HG03039 (cell line): ENCODE measurements around the gene BACH2.
"Not testable (repeated sequence)": the region's sequence is repeated elsewhere in the genome, so short reads cannot be mapped to it uniquely, and the experiment has no call there.

ENCODE experiments used
- ATAC-seq: cut with Tn5 transposase; IDR thresholded peaks from one replicate; pipeline ENCODE4 v1.9.1; 2021; ENCODE audit warnings: mild to moderate bottlenecking, moderate library complexity; ENCODE audit not compliant: unreplicated experiment

BACH2 gene

GRCh38 chr6:90131614-90132423, 164.8 kb downstream of the BACH2 start:
- ATAC-seq: no peak

- no peak for ATAC-seq
Measured at GRCh38 chr6:90131125-90131524, 165.5 kb downstream of the BACH2 start.

- not testable (repeated sequence) for ATAC-seq
Measured at GRCh38 chr6:90128687-90129086, 168.0 kb downstream of the BACH2 start.

GRCh38 chr6:90127595-90127994, 169.0 kb downstream of the BACH2 start:
- ATAC-seq: no peak

GRCh38 chr6:90126839-90127238, 169.8 kb downstream of the BACH2 start:
- ATAC-seq: no peak

GRCh38 chr6:90126181-90126580, 170.5 kb downstream of the BACH2 start:
- no peak for ATAC-seq

- no peak for ATAC-seq
Measured at GRCh38 chr6:90124874-90125510, 171.7 kb downstream of the BACH2 start.

- no peak for ATAC-seq
Measured at GRCh38 chr6:90123831-90124230, 172.8 kb downstream of the BACH2 start.

GRCh38 chr6:90121982-90122381, 174.7 kb downstream of the BACH2 start:
- ATAC-seq: peak; percentile 82

- no peak for ATAC-seq
Measured at GRCh38 chr6:90120327-90120726, 176.3 kb downstream of the BACH2 start.

GRCh38 chr6:90119618-90120017, 177.0 kb downstream of the BACH2 start:
- no peak for ATAC-seq

GRCh38 chr6:90118581-90118980, 178.1 kb downstream of the BACH2 start:
- ATAC-seq: no peak

GRCh38 chr6:90118069-90118468, 178.6 kb downstream of the BACH2 start:
- no peak for ATAC-seq

GRCh38 chr6:90116126-90116525, 180.5 kb downstream of the BACH2 start:
- not testable (repeated sequence) for ATAC-seq

- ATAC-seq: no peak
Measured at GRCh38 chr6:90113389-90113788, 183.3 kb downstream of the BACH2 start.

GRCh38 chr6:90111387-90111786, 185.3 kb downstream of the BACH2 start:
- no peak for ATAC-seq

- no peak for ATAC-seq
Measured at GRCh38 chr6:90110971-90111370, 185.7 kb downstream of the BACH2 start.

GRCh38 chr6:90109141-90109540, 187.5 kb downstream of the BACH2 start:
- ATAC-seq: no peak

- peak; percentile 92 for ATAC-seq
Measured at GRCh38 chr6:90107771-90108282, 188.8 kb downstream of the BACH2 start.

- no peak for ATAC-seq
Measured at GRCh38 chr6:90107371-90107770, 189.3 kb downstream of the BACH2 start.

GRCh38 chr6:90106449-90106848, 190.2 kb downstream of the BACH2 start:
- ATAC-seq: no peak

- ATAC-seq: no peak
Measured at GRCh38 chr6:90105506-90106170, 191.0 kb downstream of the BACH2 start.
